ENCODE data around the gene PFKFB4.
A peak's percentile ranks its signal among the peaks of the same experiment; 100 is the strongest.
"Not testable (repeated sequence)": the region's sequence is repeated elsewhere in the genome, so short reads cannot be mapped to it uniquely, and the experiment has no call there.

Gene PFKFB4

GRCh38 chr3:48558493-48559134 is 2.0 kb upstream of the PFKFB4 start:
- no peak for DNase-seq (ENCODE audit: low read depth, low spot score)

- DNase-seq (ENCODE audit: low read depth, low spot score) = no peak
Measured at GRCh38 chr3:48555949-48556795, 431 bp downstream of the PFKFB4 start.

- no peak for DNase-seq (ENCODE audit: low read depth, low spot score)
Measured at GRCh38 chr3:48555231-48555948, 1.2 kb downstream of the PFKFB4 start.

- no peak for DNase-seq (ENCODE audit: low read depth, low spot score)
Measured at GRCh38 chr3:48553886-48554845, 2.4 kb downstream of the PFKFB4 start.

GRCh38 chr3:48553361-48553760 is 3.2 kb downstream of the PFKFB4 start:
- no peak for DNase-seq (ENCODE audit: low read depth, low spot score)

GRCh38 chr3:48552111-48552951 is 4.3 kb downstream of the PFKFB4 start:
- DNase-seq (ENCODE audit: low read depth, low spot score) = no peak

- not testable (repeated sequence) for DNase-seq (ENCODE audit: low read depth, low spot score)
Measured at GRCh38 chr3:48551651-48552050, 5.0 kb downstream of the PFKFB4 start.

GRCh38 chr3:48548729-48549705 is 7.6 kb downstream of the PFKFB4 start:
- DNase-seq (ENCODE audit: low read depth, low spot score) = peak; percentile 83

- no peak for DNase-seq (ENCODE audit: low read depth, low spot score)
Measured at GRCh38 chr3:48548126-48548525, 8.5 kb downstream of the PFKFB4 start.

- DNase-seq (ENCODE audit: low read depth, low spot score) = no peak
Measured at GRCh38 chr3:48546203-48546829, 10.3 kb downstream of the PFKFB4 start.

- DNase-seq (ENCODE audit: low read depth, low spot score) = no peak
Measured at GRCh38 chr3:48544141-48544540, 12.5 kb downstream of the PFKFB4 start.

- no peak for DNase-seq (ENCODE audit: low read depth, low spot score)
Measured at GRCh38 chr3:48543271-48543866, 13.2 kb downstream of the PFKFB4 start.

- DNase-seq (ENCODE audit: low read depth, low spot score) = no peak
Measured at GRCh38 chr3:48538451-48538850, 18.2 kb downstream of the PFKFB4 start.

GRCh38 chr3:48536785-48537184 is 19.8 kb downstream of the PFKFB4 start:
- DNase-seq (ENCODE audit: low read depth, low spot score) = no peak

GRCh38 chr3:48536116-48536515 is 20.5 kb downstream of the PFKFB4 start:
- no peak for DNase-seq (ENCODE audit: low read depth, low spot score)

GRCh38 chr3:48535578-48535977 is 21.0 kb downstream of the PFKFB4 start:
- DNase-seq (ENCODE audit: low read depth, low spot score) = no peak

GRCh38 chr3:48532977-48533337 is 23.6 kb downstream of the PFKFB4 start:
- no peak for DNase-seq (ENCODE audit: low read depth, low spot score)

- no peak for DNase-seq (ENCODE audit: low read depth, low spot score)
Measured at GRCh38 chr3:48532271-48532976, 24.2 kb downstream of the PFKFB4 start.
